EL (cell line): Measurements from ENCODE around the gene PTRH2.
A peak's percentile ranks its signal among the peaks of the same experiment; 100 is the strongest.
"Not testable (repeated sequence)": the region's sequence is repeated elsewhere in the genome, so short reads cannot be mapped to it uniquely, and the experiment has no call there.

ENCODE experiments used
- DNase-seq: peaks from one replicate; pipeline ENCODE4 v3.0.0-alpha.2; 2016

The PTRH2 gene

DNA sequence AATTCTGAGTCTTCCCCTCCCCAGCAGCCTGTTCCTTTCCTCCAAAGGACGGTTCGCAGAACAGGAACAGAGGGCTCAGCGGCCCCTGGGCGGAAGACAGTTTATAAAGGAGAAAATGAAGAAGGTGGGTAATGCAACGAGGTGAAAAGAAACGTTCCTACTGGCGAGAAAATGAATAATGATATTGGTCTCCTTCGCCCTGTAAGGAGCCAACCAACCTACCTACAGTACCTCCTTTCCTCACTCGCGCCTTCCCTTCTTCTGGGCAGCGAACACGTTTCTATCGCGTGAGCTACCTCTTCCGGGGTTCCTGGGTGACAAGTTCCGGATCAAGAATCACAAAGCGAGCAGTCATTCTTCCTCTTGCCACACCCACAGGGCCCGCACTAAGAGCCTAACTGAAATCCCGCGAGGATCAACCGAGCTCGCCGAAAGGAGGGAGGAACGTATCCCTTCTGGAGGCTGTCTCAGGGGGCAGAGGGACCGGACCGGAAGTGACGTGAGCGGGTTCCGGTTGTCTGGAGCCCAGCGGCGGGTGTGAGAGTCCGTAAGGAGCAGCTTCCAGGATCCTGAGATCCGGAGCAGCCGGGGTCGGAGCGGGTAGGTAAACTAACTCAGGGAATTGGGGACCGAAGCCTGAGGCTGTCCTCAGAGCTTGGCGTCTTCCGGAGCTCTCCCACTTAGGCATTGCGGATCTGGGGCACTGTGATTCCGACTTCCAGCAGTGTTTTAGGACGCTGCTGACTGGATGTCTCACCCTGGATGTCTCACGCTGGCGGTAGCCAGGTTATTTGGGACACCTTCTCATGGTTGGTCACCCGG, at the start of gene PTRH2, which contains the start of gene VMP1:
TSS of gene PTRH2 (minus strand) at position 282 of the 822 bp plus-strand sequence. CDS start 9,452 bp downstream, outside the sequence.
TSS of gene VMP1 (plus strand) at position 506 of the 822 bp plus-strand sequence. CDS start 23,793 bp downstream, outside the sequence.
- DNase-seq, result peak; percentile 100

DNA sequence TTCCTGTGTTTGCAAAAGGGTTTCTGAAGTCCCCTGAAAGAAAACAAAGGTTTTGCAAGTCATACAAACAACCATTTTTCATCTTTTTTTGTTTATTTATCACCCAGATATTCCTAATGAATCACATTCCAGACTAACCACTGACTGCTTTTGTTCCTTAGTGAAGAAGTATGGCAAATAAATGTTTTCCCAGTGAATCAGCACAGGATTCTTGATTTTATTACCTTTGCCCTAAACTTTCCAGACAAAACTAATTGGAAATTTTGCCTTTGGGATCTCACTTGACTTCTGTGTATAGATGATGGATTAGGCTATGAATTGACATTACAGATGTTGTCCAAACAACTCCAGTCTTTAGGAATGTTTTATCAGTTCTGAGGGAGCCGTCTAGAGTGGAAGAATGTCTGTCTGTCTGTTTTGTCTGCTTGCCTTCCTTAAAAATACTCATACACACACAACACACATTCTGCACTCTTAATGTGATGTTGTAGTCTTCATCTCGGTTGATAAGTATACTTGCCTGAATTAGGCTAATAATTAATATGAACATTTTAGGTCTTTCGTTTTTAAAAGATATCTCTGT, 49.1 kb upstream of the PTRH2 start:
- peak; percentile 88 for DNase-seq

DNA sequence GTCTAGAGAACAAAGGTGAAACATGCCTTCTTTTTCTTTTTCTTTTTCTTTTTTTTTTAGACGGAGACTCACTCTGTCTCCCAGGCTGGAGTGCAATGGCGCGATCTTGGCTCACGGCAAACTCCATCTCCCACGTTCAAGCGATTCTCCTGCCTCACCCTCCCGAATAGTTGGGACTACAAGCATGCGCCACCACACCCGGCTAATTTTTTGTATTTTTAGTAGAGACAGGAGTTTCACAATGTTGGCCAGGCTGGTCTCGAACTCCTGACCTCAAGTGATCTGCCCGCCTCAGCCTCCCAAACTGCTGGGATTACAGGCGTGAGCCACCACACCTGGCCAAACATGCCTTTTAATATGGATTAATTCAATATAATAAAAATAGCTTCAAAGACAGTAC, 47.8 kb upstream of the PTRH2 start:
- DNase-seq, result not testable (repeated sequence)

GRCh38 chr17:59754552-59754951, 47.3 kb upstream of the PTRH2 start:
- DNase-seq, result peak; percentile 95

DNA sequence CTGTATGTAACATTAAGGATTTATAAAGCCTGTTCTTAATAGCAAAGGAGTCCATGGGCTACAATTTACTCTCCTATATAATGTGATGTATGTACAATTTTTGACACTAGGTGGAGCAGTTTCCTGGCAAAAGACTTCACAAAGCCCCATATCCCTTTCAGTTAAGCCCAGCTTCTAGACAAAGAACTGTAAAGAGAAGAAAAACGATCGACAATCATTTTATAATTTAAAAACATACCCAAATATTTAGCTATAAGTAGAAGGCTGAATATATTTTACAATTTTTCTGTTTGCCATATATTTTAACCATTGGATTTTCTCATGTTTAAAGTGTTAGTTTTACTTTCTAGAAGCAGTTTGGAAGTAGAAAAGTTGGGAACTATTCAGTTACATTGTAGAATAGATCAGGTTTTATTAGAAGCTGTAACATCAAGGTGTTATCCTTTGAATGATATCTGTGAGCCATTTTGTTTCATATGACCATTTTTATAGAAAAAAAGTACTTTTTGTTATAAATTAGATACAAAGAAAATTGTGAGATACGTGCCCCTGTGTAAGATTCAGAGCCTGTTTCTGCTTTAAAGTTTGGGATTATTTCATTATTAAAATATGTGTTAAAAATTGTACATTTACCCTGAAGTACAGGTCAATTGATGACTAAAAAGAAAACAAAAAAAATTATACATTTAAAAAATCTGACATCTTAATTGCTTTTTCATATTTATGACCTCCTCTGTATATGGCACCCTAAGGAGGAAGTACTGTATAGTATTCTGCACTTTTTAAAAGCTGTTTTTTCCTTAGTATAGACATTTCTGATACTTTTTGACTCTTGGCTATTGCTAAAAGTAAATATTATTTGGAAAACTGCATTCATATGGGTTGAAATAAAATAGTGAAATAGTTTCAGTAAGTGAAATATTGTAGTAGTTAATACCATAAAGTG, 46.6 kb upstream of the PTRH2 start:
- DNase-seq, result peak; percentile 88

DNA sequence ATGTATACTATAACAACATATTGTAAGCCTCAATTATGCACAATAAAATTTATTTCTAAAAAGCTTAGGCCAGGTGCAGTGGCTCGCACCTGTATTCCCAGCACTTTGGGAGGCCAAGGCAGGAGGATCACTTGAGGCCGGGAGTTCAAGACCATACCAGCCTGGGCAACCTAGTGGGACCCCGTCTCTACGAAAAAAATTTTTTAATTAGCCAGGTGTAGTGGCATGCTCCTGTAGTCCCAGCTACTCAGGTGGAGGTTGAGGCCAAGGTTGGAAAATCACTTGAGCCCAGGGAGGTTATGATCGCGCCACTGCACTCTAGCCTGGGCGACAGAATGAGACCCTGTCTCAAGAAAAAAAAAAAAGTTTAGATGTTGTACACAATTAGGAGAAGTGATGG, 45.7 kb upstream of the PTRH2 start:
- DNase-seq, result no peak

GRCh38 chr17:59752446-59752845, 45.2 kb upstream of the PTRH2 start:
- DNase-seq, result no peak

- DNase-seq, result no peak
Observed at GRCh38 chr17:59751955-59752413, 44.8 kb upstream of the PTRH2 start.

DNA sequence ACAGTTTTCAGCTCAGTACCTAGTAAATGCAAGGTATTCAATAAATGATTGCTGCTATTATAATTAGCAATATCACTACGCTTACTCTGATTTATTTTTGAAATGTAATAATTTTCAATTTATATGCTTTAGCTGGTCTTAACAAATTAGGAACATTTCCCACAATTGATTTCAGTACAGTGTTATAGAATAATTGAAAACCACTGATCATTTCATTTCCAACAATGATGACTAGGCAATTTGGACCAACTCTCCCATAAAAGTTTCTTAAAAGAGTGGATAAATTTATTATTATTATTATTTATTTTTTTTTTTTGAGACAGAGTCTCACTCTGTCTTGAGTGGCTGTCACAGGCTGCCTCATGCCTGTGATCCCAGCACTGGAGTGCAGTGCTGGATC, 41.4 kb upstream of the PTRH2 start:
- DNase-seq, result no peak

GRCh38 chr17:59746849-59747445, 39.7 kb upstream of the PTRH2 start:
- DNase-seq, result peak; percentile 48

DNA sequence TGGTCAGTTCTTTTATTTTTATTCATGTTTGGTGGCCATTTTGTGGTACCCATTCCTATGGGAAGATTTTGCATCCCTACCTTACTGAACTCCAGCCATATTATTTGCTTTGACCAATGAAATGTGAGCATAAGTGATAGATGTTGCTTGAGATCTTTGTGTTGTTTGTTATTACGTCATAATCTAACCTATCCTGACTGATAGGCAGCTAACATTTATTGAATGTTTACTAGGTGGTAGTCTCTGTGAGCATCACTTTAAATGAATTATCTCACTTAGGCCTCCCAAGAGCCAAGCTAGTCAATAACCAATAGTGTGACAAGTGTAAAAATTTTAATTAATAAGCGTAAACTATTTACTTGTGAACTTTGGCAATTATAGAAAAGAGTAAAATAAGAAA, 37.8 kb upstream of the PTRH2 start:
- DNase-seq, result no peak

DNA sequence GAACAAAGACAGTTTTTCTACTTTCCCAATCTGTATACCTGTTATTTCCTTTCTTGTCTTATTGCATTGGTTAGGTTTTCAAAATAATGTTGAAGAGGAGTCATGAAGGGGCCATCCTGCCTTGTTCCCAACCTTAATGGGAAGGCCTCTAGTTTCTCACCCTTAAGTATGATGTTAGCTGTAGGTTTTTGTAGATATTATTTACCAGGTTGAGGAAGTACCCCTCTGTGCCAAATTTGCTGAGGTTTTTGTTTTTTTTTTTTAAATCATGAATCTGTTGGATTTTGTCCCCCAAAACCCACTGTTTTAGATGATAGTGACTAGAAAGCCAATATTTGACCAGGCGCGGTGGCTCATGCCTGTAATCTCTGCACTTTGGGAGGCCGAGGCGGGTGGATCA, 36.6 kb upstream of the PTRH2 start:
- DNase-seq, result no peak

DNA sequence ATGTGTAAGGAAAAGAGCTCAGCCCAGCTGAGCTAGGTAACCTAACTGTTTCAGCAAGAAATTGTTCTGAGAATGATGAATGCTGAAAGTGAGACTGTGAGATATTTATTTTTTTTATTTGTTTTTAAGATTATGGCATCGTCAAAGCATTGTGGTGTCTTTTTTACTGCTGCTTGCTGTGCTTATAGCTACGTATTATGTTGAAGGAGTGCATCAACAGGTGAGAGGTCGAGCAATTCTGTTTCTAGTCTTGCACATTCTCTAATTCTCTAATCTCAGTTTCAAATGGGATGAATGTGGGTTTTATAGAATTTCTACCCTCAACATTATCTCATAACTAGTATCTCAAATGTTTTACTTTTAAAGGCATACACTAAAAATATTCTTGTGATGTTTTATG, 30.1 kb upstream of the PTRH2 start:
- no peak for DNase-seq

GRCh38 chr17:59734226-59734625, 27.0 kb upstream of the PTRH2 start:
- DNase-seq, result no peak

DNA sequence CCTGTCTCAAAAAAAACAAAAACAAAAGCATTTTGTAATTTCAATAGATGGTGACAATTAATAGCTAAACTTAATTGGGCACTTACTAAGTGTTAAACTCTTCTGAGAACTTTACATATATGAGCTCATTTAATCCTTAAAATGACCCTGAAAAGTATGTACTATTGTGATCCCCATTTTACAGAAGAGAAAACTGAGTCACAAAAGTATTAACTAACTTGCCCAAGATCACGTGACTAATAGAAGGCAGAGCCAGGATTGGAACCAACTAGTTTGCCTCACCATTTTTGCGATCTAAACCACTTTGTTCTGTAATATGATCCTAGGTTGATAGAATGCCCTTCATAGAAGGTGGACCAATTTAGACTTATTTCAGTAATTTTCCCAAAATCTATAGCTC, 26.5 kb upstream of the PTRH2 start:
- no peak for DNase-seq

DNA sequence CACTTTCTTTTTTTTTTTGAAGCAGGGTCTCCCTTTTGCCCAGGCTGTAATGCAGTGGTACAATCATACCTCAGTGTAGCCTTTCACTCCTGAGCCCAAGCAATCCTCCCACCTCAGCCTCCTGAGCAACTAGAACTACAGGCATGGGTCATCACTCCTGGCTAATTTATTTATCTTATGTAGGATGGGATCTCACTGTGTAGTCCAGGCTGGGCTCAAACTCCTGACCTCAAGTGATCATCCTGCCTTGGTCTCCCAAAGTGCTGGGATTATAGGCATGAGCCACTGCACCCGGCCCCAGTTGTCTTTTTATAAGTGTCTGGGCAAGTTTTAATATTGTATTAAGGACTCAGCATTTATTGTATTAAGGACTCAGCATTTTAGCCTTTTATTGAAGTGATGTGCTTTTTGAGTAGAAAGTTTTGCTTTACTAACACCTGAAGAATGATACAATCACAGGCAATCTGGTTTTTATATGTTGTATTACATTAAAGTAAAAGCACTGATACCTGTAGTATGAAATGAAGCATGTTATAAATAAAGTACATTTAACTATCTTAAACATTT, 23.1 kb upstream of the PTRH2 start:
- DNase-seq, result no peak

DNA sequence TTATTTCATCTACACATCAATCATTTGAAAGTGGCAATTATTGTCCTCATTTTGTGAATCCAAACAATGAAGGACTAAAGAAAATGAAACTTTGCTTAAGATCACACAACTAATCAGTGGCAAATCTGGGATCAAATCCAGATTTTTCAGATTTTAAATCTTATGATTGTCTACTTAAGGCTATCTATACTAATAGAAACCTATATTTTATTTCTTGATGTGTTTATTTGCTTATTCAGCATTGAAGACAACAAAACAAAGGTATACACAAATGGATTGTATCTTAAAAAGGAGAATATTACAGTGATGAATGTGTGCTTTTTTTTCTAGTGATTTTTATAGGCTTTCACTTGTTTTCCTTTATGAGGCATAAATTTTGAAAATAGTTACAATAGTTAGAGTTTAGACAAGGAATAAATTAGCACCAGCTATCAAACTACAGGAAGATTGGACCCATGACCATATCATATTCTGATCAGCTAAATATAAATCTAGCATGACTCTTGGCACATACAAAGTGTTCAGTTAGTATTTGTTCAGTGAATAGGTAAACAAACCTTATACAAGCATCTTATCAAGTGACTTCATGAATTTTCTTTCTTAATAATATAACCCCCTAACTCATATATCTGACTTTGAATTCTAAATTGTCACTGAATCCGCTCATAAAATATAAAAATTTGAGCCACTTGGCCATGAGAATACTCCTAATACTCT, 20.7 kb upstream of the PTRH2 start:
- no peak for DNase-seq

DNA sequence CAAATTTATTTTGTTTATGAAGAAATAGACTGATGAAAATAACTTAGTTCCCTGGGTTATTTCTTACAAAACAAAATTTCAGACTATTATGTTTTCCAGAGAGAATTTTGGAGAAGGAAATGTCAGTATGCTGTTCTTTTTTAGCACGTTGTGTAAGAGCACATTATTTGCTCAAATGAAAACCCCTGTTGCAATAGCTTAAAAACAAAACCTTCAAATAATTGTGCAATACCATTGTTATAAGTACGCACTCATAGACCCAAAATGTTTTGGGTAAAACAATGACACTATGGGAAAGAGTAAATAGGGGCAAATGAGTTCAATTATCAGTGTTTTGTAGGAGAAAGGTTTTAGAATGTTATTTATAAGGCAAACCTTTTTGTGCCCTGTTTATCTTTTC, 18.5 kb upstream of the PTRH2 start:
- no peak for DNase-seq

DNA sequence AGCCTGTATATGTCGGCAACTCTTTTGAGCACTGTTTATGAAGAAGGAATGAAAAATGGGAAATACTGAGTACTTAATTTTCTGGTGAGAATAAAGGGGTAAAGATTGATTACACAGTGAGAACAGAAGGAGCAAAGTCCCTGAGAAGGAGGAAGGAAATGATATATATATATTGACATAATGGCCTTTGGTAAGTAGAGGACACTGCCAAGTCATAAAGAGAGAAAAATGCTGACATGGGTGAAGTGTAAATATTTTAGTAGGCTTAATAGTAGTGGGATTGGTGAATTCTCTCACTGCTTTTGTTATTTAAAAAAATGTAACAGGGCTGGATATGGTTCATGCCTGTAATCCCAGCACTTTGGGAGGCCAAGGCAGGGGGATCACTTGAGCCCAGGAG, 16.4 kb upstream of the PTRH2 start:
- DNase-seq, result no peak

- DNase-seq, result no peak
Observed at GRCh38 chr17:59723041-59723440, 15.8 kb upstream of the PTRH2 start.

GRCh38 chr17:59722623-59723022, 15.4 kb upstream of the PTRH2 start:
- DNase-seq, result no peak

GRCh38 chr17:59719526-59719925, 12.3 kb upstream of the PTRH2 start:
- no peak for DNase-seq
